Sigmoid colon (tissue), 7 donors: ENCODE results near the gene ANKH. TPM values are rescaled to one million over a fixed set of nuclear protein-coding genes. Genes with fewer than 3 reads are reported as not detected.

Source experiments
- DNase-seq: peaks from one replicate; pipeline ENCODE4 v3.0.0-alpha.2; 2019
- H3K27ac ChIP-seq, 4 donors: fragments of 200-600 bp; sonication (generic); one replicate each; pipeline ENCODE4 v1.5.1; 2016 to 2019; ENCODE audit warnings: mild to moderate bottlenecking in 1 of 4
- H3K27me3 ChIP-seq, 3 donors: fragments of 200-600 bp; sonication (generic); one replicate each; pipeline ENCODE4 v1.5.1; 2019; ENCODE audit warnings: mild to moderate bottlenecking in 1 of 3
- H3K36me3 ChIP-seq, 4 donors: fragments of 200-600 bp; sonication (generic); one replicate each; pipeline ENCODE4 v1.5.1; 2016 to 2019
- H3K4me1 ChIP-seq, 4 donors: fragments of 200-600 bp; sonication (generic); one replicate each; pipeline ENCODE4 v1.5.1; 2017 to 2019
- H3K4me3 ChIP-seq, 4 donors: fragments of 200-600 bp; sonication (generic); one replicate each; pipeline ENCODE4 v1.5.1; 2017 to 2019; ENCODE audit warnings: mild to moderate bottlenecking in 2 of 4, moderate library complexity in 1 of 4
- H3K9me3 ChIP-seq, 4 donors: fragments of 200-600 bp in 3 of 4; sonication (generic) in 3 of 4; one replicate each; pipeline versions ENCODE4 v1.5.1 to v1.6.1; 2013 to 2019
- EP300 ChIP-seq, 4 donors: sonication (generic); formaldehyde crosslinking; IDR thresholded peaks; one replicate each; pipeline ENCODE4 v1.6.1; 2017; ENCODE audit warnings: antibody characterized with exemption in 4 of 4
- POLR2A ChIP-seq, 2 donors: fragments of 450-650 bp; IDR thresholded peaks; one replicate each; pipeline ENCODE4 v1.6.1; 2016; ENCODE audit warnings: antibody characterized with exemption in 2 of 2, mild to moderate bottlenecking in 2 of 2, moderate library complexity in 2 of 2
- POLR2AphosphoS5 ChIP-seq, 4 donors: sonication (generic); formaldehyde crosslinking; IDR thresholded peaks; one replicate each; pipeline ENCODE4 v1.6.1; 2017; ENCODE audit warnings: antibody characterized with exemption in 4 of 4
- WGBS, 2 donors: extraction: QIAGEN DNeasy Blood & Tissue Kit; methylation state at CpG; one replicate each; pipeline ENCODE4 v1.1.7; 2013; 5-methylcytosine and 5-hydroxymethylcytosine counted together
- intact Hi-C: fragments of 100-400 bp; cut with DNase I; formaldehyde crosslinking; loops from one replicate; pipeline ENCODE4 v1.15.1; 2023
- polyA plus RNA-seq, 3 donors: library from polyadenylated mRNA; stranded (reverse); fragments of 200-250 nt; gene quantifications; one replicate each; pipeline ENCODE4 v1.2.3, GENCODE V29; 2013
- total RNA-seq, 4 donors: library from RNA; depleted of rRNA; stranded (reverse); fragments of >200 nt; gene quantifications; one replicate each; pipeline ENCODE4 v1.1.0, GENCODE V29; 2016
- TF ChIP-seq, protein P1 (sequence below), 4 experiments: fragments of 450-650 bp in 3 of 4; fragments of 200-600 bp in 1 of 4; IDR thresholded peaks; one replicate each; pipeline ENCODE4 v1.5.1; 2016 to 2019; ENCODE audit warnings: antibody characterized with exemption in 4 of 4, mild to moderate bottlenecking in 3 of 4, moderate library complexity in 2 of 4
- donor health status: healthy with polysubstance abuse.
- donor health status: Bipolar disorder and iron deficiency.
- donor health status: healthy.

The ANKH gene
- total and polyA plus RNA-seq, 7 donors = 16.4 to 49.9 (median 24.7) TPM

DNA sequence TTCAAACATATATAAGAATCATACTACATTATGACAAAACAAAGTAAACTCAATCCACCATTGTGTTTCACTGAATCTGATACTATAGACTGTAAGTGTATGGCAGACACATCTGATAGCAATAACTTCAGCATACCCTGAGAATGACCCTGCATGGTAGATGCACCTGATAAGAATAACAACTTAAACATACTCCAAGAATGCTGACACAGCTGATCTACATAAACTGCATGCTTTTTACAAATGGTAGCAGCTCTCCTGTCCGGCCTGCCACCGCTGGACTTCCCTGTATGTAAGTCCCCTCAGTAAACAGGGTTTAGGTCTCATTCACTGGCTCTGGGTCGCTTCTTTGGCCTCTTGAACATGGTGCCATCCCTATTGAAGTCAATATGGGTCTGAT is 100.4 kb downstream of the ANKH start:
- Histone ChIP-seq H3K4me3 (no peak overlapping the region), H3K4me1 (peaks cover 0 to under 1% (median 0%) of the 10 kb centered on the region in 4 donors), H3K36me3 (no peaks in the 10 kb centered on the region), H3K27me3 (no peaks in the 10 kb centered on the region), H3K9me3 (no peaks in the 10 kb centered on the region), H3K27ac (no peak overlapping the region)
- TF ChIP-seq POLR2A (IDR thresholded peaks at IDR 0.05) (no peak), EP300 (IDR thresholded peaks at IDR 0.05) (no peak), POLR2AphosphoS5 (IDR thresholded peaks at IDR 0.05) (no peak)
- TF ChIP-seq, protein P1, sequence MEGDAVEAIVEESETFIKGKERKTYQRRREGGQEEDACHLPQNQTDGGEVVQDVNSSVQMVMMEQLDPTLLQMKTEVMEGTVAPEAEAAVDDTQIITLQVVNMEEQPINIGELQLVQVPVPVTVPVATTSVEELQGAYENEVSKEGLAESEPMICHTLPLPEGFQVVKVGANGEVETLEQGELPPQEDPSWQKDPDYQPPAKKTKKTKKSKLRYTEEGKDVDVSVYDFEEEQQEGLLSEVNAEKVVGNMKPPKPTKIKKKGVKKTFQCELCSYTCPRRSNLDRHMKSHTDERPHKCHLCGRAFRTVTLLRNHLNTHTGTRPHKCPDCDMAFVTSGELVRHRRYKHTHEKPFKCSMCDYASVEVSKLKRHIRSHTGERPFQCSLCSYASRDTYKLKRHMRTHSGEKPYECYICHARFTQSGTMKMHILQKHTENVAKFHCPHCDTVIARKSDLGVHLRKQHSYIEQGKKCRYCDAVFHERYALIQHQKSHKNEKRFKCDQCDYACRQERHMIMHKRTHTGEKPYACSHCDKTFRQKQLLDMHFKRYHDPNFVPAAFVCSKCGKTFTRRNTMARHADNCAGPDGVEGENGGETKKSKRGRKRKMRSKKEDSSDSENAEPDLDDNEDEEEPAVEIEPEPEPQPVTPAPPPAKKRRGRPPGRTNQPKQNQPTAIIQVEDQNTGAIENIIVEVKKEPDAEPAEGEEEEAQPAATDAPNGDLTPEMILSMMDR (IDR thresholded peaks at IDR 0.05) = no peak
- DNase-seq = no peak
- intact Hi-C loops = no loop called here
- whole genome bisulfite sequencing, 2 donors = 95 to 98% methylated on average over 3 of the region's 3 CpGs

DNA sequence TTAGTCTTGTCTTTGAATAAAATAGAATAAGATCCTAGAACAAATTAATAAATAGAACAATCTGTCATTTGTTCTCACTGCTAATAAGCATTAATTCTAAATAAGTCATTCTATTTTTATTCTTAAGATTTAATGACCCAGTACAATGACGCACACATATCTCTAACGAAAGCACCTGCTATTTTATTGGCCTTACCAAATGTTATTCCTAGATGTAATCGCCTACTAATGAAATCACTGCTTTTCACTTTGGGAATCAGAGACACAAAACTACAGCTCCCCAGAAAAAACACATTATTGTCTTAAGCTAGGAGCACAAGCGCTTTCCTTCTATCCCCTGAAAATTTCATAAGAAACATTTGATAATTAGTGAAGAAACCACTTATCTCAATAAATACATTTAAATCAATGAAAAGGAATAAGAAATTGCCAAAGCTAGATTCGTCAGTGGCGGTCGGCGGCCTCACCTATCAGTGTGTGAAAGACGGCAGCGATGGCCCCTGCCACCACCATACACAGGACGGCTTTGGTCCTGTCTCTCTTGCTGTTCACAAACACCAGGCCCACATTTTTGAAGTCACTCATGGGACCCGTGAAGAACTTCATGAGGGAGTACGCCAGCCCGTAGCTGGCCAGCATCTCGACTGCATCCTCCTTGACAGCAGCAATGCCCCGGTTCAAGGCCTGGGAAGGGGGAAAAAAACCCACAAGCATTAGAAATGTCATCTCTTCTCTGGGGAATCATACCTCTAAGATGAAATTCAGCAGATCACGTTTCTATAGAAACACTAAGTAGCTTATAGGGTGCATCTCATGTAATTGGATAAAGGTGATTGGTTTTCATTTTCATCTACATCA is 102.8 kb downstream of the ANKH start:
- WGBS, 2 donors = 89 to 92% methylated on average over 17 of the region's 17 CpGs
- no peak overlapping the region for H3K4me3 ChIP-seq
- TF ChIP-seq POLR2A (IDR thresholded peaks at IDR 0.05) = no peak
- TF ChIP-seq, protein P1 (IDR thresholded peaks at IDR 0.05) = no peak
- TF ChIP-seq POLR2AphosphoS5 (IDR thresholded peaks at IDR 0.05) = no peak
- no peak for TF ChIP-seq EP300 (IDR thresholded peaks at IDR 0.05)
- H3K36me3 ChIP-seq = no peaks in the 10 kb centered on the region
- no peaks in the 10 kb centered on the region for H3K27me3 ChIP-seq
- H3K4me1 ChIP-seq = no peaks in the 10 kb centered on the region
- intact Hi-C loops = no loop called here
- H3K27ac ChIP-seq = no peak overlapping the region
- no peaks in the 10 kb centered on the region for H3K9me3 ChIP-seq
- DNase-seq = no peak

DNA sequence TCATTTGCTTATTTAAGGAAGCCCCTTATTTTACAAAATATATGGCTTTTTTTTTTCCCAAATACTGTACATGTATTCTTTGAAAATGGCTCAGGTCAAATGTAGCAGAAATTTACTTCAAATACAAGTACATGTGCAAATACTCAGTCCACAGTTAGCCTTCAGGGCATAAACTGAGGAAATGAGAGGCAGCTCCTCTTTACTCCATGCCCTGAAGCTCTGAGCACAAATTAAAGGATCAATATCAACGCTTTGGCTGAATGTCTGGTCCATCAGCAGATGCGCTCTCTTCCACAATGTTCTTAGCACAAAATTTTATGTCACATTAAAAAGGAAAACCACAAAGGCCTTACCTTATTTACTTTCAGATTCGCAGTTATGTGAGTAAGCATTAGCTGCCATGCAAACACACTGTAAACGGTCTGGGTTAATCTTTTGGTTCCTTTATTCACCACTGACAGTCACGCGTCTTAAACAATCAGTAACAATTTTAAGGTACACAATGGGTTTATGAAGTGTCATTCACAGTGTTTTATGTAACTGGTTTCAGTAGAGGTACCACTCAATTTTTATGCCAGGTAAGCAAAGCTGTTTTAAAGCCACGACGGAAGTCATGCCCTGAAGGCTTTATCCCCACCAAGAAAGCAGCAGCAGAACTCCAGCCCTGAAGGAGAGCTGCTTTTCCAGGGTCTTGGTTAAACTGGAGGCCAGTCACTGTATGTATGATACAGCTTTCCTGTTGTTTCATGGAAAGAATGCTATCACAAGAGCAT is 103.7 kb downstream of the ANKH start:
- TF ChIP-seq POLR2AphosphoS5 (IDR thresholded peaks at IDR 0.05) = no peak
- TF ChIP-seq POLR2A (IDR thresholded peaks at IDR 0.05) = no peak
- TF ChIP-seq, protein P1 (IDR thresholded peaks at IDR 0.05) = no peak
- H3K4me1 ChIP-seq = no peaks in the 10 kb centered on the region
- 22 to 48% methylated on average over 8 of the region's 8 CpGs for WGBS, 2 donors
- no peaks in the 10 kb centered on the region for H3K9me3 ChIP-seq
- DNase-seq = no peak
- no peak overlapping the region for H3K4me3 ChIP-seq
- no peaks in the 10 kb centered on the region for H3K27me3 ChIP-seq
- no peaks in the 10 kb centered on the region for H3K36me3 ChIP-seq
- intact Hi-C loops = no loop called here
- no peak overlapping the region for H3K27ac ChIP-seq

DNA sequence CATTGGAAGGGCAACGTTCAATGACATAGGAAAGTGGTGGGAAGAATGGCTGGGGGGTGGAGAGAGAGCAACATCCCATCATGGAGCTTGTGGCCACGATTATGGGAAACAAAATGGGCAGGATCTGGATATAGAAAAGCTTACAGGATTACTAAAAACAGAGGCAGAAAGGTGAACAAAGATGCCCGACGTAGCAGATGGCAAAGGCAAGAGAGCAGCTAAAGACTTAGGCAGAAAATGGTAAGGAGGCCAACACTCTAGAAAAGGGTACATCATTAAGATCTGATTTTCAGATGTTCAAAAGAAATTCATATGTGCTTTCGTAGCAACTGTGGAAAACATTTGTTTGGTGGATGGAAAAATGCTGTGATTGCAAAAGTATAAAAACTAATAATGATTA is 104.5 kb downstream of the ANKH start:
- no peak for TF ChIP-seq POLR2AphosphoS5 (IDR thresholded peaks at IDR 0.05)
- H3K27me3 ChIP-seq = no peaks in the 10 kb centered on the region
- H3K4me1 ChIP-seq = no peaks in the 10 kb centered on the region
- no peak overlapping the region for H3K4me3 ChIP-seq
- WGBS, 2 donors = 85 to 90% methylated on average over 5 of the region's 5 CpGs
- DNase-seq = no peak
- no peaks in the 10 kb centered on the region for H3K36me3 ChIP-seq
- H3K27ac ChIP-seq = no peak overlapping the region
- intact Hi-C loops = no loop called here
- no peaks in the 10 kb centered on the region for H3K9me3 ChIP-seq

DNA sequence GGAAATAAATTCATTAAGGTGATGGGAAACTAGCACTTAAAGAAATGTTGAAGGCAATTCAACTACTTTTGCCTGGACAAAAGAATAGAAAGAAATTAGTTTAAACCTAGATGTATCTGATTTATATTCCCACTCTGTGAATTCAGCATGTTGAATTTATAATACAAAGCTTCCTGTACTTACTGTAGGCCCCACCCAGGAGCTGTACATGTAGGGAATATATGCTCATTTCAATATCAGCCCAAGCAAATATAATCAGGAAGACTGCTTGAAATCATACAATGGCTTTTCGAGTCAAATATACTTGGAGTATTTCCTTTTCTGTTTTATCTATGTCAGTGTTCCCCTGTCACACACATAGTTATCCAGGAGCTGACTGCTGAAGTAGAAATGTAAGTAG is 105.0 kb downstream of the ANKH start:
- DNase-seq = no peak
- Histone ChIP-seq H3K9me3 (no peaks in the 10 kb centered on the region), H3K27me3 (no peaks in the 10 kb centered on the region), H3K4me3 (no peak overlapping the region), H3K4me1 (no peaks in the 10 kb centered on the region), H3K27ac (no peak overlapping the region), H3K36me3 (no peaks in the 10 kb centered on the region)
- WGBS, 2 donors = 13 to 72% methylated on average over 1 of the region's 1 CpG
- TF ChIP-seq EP300 (IDR thresholded peaks at IDR 0.05) (no peak), POLR2AphosphoS5 (IDR thresholded peaks at IDR 0.05) (no peak), POLR2A (IDR thresholded peaks at IDR 0.05) (no peak)
- TF ChIP-seq, protein P1 (IDR thresholded peaks at IDR 0.05) = no peak
- intact Hi-C loops = no loop called here
